SH-SY5Y (cell line): ENCODE results near the gene BOD1L2.

Experiments
- GATA2 ChIP-seq: IDR thresholded peaks from 2 replicates; pipeline ENCODE4 v1.6.1; 2011; ENCODE audit warnings: mild to moderate bottlenecking, low read depth, low read length
- GATA3 ChIP-seq: IDR thresholded peaks from 2 replicates; pipeline ENCODE4 v1.6.1; 2011; ENCODE audit warnings: low read depth, mild to moderate bottlenecking, low read length, moderate library complexity

DNA sequence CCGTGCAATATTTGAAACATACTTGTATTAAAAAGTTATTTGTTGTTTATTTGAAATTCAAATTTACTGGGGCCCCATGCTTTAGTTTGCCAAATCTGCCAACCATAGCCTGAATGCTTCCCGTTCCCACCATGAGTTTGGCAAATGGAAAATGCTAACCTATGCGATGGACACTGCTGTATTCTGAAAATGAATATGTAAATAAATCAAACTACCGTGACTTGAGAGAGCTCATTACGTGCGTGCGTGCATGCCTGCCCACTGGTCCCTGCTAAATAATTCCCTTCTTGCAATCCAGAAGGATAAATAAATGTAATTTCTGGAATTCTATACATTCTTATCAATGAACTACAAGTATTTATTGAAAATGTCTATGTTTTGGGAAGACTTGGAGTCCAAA, 3.2 kb downstream of the BOD1L2 start:
- TF ChIP-seq GATA2 (no peak), GATA3 (no peak)
